HG03066 (cell line): ENCODE results near the gene CTNND2.

Experiments
- ATAC-seq: cut with Tn5 transposase; IDR thresholded peaks from one replicate; pipeline ENCODE4 v1.9.1; 2021; ENCODE audit warnings: low read depth; ENCODE audit not compliant: unreplicated experiment

CTNND2 gene

DNA sequence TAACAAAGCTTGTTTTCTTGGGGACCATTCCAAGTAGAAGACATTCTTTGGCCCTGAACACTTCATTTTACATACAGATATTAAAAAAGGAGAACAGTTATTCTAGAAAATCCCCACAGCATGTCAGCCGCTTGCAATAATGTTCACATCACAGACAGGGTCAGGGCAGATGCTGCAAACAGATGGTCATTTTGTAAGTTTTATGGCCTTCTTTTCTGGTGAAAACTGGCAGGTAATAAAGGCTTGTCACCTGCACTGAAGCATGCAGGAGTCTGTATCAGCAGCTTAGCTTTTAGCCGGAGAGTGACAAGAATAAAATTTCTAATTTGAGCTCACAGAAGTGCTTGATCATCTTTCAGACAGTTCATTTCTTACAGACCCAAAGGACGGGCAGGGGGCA lies 922.3 kb downstream of the CTNND2 start:
- ATAC-seq = no peak

- no peak for ATAC-seq
Observed at GRCh38 chr5:10977011-10977410, 927.2 kb downstream of the CTNND2 start.

GRCh38 chr5:10975945-10976344 lies 928.3 kb downstream of the CTNND2 start:
- ATAC-seq = no peak

DNA sequence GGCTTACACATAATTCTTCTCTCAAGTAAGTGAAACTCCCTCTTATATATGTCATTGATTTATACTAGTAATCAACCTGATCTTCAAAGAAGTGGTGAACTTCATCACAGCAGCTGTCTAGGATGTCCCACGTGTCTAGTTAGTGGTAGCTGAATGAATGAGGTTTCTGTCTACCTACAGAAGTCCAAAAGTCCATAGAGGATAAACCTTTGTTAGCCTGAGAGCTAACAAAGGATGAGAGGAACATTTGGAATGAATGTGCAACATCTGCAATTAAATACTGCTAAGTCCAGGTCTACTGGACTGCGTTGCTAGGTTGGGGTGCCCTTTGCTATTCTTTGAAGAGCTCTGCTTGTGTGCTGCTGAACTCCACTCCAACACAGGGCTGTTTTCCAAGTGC lies 929.4 kb downstream of the CTNND2 start:
- ATAC-seq = no peak

DNA sequence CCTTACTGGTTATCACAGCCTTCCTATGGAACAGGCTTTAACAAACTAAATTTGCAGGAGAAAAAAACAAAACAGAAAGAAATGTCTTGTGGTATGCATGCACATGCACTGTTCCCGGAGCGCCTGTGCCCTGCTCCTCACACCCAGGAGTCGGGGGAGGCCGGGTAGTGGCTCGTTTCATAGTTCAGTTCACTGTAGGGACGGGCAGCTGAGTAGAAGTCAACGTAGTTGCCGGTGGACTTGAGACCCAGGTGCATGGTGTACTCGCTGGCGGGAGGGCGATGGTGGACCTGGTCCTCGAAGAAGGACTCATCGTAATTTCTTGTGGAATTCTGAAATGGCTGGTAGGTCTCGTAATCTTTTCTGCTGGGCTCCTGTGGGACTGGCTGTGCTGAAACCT lies 930.9 kb downstream of the CTNND2 start:
- ATAC-seq = no peak

DNA sequence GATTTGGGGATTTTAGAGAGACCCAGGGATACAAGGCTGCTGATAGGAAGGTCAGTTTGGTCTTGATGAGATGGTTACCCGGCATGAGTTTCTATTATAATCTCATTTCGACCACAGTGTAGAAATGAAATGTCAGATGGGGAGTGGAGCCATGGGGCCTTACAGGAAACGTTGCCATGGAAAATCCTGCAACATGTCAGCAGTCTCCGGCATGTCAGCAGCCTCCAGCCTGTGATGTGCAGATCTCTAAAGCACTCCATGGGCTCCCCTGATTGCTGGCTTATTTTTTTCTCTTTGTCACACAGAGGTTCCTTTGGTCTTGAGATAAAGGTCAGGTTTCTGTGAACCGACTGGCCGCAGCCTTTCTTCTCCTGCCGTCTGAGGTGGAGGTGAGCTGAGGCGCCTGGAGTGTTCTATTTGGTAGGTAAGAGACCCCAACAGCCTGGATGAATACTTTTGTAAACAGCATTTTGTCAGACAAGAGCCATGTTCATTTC lies 934.5 kb downstream of the CTNND2 start:
- ATAC-seq = no peak

DNA sequence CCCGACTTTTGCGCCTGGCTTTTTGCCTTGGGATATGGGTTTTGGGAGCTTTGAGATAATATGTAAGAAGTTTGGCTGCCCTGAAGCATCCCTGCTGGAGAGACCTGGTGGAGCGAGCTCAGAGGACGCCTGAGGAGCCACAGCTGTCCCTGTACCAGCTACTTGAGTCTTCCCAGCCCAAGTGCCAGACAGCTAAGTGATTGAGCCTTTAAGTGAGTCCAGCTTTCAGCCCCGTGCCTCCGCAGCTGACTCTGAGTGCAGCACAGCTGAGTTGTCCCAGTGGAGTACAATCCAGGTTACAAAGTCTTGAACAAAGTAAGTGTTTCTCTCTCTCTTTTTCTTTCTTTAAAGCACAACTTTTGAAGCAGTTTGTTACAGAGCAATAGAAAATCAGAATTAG lies 939.4 kb downstream of the CTNND2 start:
- no peak for ATAC-seq

DNA sequence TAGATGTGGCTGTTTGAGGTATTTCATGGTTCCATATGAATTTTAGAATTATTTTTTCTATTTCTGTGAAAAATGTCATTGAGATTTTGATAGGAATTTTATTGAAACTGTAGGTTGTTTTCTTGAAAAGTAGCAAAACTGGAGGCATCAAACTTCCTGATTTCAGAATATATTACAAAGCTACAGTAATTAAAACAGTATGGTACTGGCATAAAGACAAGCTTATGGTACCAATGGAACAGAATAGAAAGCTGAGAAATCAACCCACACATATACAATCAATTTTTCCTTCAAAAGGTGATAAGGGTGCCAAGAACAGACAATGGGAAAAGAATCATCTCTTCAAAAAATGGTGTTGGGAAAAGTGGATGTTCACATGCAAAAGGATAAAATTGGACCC lies 945.5 kb downstream of the CTNND2 start:
- ATAC-seq = no peak

DNA sequence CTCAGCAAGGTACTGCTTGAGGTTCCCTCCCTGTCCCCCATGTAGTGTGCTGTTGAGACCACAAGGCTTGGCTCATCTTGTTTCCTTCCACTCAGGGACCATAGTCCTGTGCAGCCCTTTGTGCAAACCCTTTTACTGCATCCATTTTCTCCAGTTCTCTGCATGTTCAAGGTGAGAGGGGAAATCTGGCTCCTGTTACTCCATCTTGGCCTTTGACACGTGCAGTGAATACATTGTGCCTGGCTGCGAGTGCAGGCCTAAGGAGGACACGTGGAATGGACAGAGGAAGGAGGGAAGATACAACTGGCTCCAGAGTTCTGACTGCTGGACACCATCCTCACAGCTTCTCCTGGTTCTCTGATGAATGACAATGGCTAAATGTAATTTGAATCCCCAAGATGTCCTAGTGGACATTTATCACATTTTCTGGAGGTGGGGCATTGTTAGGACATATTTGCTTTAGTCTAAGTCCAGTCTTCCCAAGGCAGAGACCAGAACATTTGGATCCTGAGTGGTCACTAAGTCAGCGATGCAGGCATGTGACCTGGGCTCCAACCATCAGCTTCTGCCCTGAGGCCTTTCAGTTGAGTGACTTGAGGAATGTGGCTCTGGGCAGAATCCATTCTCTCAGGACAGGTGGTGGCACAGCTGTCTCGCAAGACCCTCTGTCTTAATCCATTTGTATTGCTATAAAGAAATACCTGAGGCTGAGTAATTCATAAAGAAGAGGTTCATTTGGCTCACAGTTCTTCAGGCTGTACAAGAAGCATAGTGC lies 954.2 kb downstream of the CTNND2 start:
- ATAC-seq = no peak

GRCh38 chr5:10946050-10946449 lies 958.2 kb downstream of the CTNND2 start:
- no peak for ATAC-seq

- ATAC-seq = no peak
Observed at GRCh38 chr5:10941900-10942299, 962.3 kb downstream of the CTNND2 start.

DNA sequence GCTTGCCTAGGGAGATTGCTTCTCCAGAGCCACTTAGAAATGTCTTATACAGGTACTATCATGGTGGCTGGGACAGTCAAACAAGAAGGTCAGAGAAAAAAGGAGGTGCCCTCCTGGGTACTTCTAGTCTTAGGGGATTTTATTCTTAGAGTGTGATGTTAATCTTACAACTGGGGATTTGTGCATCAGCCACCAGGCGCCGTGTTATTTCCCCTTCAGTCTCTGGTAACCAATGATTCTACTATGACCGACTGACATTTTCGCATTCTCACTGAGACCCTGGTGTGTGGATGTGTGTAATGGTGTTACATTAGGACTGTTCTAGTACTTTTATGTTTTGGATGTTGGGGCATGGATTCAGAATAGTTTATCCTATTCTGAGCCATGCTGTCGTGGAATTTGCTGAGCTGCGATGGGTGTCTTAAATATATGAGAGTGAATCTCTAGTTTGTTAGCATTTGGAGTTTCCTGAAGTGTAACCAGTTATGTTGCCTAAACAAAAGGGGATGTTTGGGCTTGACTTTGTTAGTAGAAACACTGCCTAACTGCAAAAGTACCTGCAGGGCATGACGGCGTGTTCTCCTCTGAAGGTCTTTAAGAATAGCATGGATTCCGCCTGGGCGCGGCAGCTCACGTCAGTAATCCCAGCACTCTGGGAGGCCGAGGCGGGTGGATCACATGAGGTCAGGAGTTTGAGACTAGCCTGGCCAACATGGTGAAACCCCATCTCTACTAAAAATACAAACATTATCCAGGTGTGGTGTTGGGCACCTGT lies 968.0 kb downstream of the CTNND2 start:
- no peak for ATAC-seq

GRCh38 chr5:10935536-10935935 lies 968.7 kb downstream of the CTNND2 start:
- ATAC-seq = no peak

DNA sequence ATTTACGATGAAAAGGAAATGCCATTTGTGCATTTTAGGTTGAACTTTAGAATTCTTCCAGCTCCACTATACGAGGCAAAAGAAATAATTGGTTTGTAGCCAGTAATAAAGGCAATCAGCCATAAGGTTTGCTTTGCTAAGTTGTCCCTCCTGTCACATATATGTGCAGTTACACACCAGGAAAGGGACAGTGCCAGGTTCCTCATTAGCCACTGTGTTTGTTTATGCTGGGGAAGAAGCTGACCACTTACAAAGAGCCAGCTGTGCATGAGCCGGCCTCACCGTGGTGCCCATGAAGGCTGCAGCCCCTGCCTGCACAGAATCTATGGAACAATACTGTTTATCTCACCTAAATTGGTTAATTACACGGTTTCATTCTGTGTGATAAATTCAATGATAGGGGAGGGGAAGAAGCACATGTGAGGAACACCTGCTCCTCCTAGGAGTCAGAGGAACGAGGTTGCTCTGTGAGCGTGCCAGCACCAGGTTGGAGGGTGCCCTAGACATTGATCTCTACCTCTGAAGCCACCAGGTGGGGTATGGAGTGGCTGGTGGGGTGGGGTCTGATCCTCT lies 969.4 kb downstream of the CTNND2 start:
- no peak for ATAC-seq

DNA sequence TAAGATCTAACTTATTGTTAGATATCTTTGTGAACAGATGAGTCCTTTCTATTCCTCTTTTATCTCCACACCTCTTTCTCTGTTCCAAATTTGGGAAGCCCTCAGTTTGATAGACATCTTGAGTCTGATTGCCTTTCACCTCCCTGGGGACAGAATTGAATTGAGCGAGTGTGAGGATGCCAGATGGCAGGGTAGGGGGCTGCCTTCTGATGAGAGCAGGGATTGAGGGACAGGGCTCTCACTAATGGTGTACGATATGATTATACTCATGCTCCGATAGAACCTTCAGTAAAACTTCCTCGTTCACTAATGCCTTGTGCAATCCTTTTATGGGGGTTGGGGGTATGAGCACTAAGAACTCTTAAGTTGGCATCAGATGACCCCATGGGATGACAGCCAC lies 971.1 kb downstream of the CTNND2 start:
- no peak for ATAC-seq

GRCh38 chr5:10932426-10932825 lies 971.8 kb downstream of the CTNND2 start:
- ATAC-seq = no peak

GRCh38 chr5:10927608-10928007 lies 976.6 kb downstream of the CTNND2 start:
- no peak for ATAC-seq

- no peak for ATAC-seq
Observed at GRCh38 chr5:10923310-10923709, 980.9 kb downstream of the CTNND2 start.
